Adrenal gland (tissue), 5 donors: ENCODE data around the gene WDR89.

ENCODE experiments used
- POLR2A ChIP-seq, 2 donors: fragments of 450-650 bp; IDR thresholded peaks; one replicate each; pipeline ENCODE4 v1.6.1; 2017; ENCODE audit warnings: antibody characterized with exemption in 2 of 2, mild to moderate bottlenecking in 2 of 2, moderate library complexity in 1 of 2
- TF ChIP-seq, protein P1 (sequence below), 6 experiments: fragments of 450-650 bp in 4 of 6; fragments of 200-600 bp in 2 of 6; sonication (generic) in 1 of 6; IDR thresholded peaks; 1 replicate in 5 of 6; 2 replicates in 1 of 6; pipeline versions ENCODE4 v1.5.1 to v1.8.0; 2016 to 2021; ENCODE audit warnings: antibody characterized with exemption in 6 of 6, mild to moderate bottlenecking in 2 of 6, moderate library complexity in 1 of 6
- donor health status: DM: no; HTN: no; CAD: no.

DNA sequence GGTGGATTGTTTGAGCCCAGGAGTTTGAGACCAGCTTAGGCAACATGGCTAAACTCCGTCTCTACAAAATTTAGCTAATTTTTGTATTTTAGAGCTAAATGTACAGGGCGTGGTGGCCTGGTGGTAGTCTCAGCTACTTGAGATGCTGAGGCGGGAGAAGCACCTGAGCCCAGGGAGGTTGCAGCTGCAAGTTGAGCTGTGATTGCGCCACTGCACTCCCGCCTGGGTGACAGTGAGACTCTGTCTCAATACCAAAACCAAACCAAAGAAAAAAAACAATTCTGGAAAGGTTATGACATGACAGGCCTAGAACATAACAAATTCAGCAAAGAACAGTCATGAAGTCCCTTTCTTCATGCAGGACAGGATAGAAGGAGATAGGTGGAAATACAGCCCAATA is 25.7 kb downstream of the WDR89 start:
- TF ChIP-seq POLR2A (IDR thresholded peaks at IDR 0.05): no peak
- TF ChIP-seq, protein P1, sequence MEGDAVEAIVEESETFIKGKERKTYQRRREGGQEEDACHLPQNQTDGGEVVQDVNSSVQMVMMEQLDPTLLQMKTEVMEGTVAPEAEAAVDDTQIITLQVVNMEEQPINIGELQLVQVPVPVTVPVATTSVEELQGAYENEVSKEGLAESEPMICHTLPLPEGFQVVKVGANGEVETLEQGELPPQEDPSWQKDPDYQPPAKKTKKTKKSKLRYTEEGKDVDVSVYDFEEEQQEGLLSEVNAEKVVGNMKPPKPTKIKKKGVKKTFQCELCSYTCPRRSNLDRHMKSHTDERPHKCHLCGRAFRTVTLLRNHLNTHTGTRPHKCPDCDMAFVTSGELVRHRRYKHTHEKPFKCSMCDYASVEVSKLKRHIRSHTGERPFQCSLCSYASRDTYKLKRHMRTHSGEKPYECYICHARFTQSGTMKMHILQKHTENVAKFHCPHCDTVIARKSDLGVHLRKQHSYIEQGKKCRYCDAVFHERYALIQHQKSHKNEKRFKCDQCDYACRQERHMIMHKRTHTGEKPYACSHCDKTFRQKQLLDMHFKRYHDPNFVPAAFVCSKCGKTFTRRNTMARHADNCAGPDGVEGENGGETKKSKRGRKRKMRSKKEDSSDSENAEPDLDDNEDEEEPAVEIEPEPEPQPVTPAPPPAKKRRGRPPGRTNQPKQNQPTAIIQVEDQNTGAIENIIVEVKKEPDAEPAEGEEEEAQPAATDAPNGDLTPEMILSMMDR (IDR thresholded peaks at IDR 0.05): no peak
